ENCODE data around the gene DDX31. TPM values are rescaled to one million over a fixed set of nuclear protein-coding genes. Genes with fewer than 3 reads are reported as not detected.

DDX31 gene
- total RNA-seq, 2 donors from 2014 or later = 8.6 to 15.6 TPM

DNA sequence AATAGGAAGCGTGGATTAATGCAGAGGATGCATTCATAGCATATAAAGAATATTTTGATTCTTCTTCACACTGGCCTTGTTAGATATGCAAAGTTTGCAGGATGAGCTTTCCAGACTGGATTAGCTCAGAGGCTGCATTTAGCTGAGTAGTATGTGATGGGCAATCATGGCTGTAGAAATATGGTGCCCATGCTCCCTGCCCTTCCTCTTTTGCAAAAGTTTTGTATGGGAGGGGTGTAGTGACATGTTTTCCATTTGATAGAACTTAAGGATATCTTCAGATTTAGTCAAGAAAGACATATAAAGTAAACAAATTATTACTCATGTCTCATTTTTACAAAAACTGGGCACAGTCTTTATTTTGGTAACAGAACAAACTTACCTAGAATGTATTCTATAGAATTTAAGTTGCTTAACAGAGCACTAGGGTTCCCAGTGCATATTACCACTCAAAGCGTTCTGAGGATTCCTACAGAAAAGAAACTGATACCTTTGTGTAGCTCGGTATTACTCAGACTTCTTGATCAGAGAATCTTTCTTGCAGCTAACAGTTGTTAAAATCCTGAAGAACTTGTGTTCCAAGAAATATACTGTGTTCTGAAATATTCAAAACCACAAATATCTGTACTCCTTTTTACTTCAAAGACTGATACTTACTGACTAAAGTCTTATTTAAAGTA, 10.3 kb upstream of the DDX31 start:
- no peak for TF ChIP-seq CTCF (IDR thresholded peaks at IDR 0.05)
- TF ChIP-seq POLR2A (IDR thresholded peaks at IDR 0.05) = no peak
- H3K27me3 ChIP-seq = no peaks in the 10 kb centered on the region
- H3K4me1 ChIP-seq = no peaks in the 10 kb centered on the region
- H3K27ac ChIP-seq = no peak overlapping the region
- 60 to 83% methylated on average over 3 of the region's 3 CpGs for WGBS, 2 donors
- H3K36me3 ChIP-seq (replicated peaks in 1 of 2; ENCODE audit: insufficient read depth in 1 of 2, low read depth in 2 of 2) = peaks cover 0 to 22% of the 10 kb centered on the region in 2 donors
- ATAC-seq (no peak), DNase-seq (no peak)
- no peaks in the 10 kb centered on the region for H3K9me3 ChIP-seq
- no peak overlapping the region for H3K4me3 ChIP-seq
- intact Hi-C loops (cut with DNase I) = no loop called here

DNA sequence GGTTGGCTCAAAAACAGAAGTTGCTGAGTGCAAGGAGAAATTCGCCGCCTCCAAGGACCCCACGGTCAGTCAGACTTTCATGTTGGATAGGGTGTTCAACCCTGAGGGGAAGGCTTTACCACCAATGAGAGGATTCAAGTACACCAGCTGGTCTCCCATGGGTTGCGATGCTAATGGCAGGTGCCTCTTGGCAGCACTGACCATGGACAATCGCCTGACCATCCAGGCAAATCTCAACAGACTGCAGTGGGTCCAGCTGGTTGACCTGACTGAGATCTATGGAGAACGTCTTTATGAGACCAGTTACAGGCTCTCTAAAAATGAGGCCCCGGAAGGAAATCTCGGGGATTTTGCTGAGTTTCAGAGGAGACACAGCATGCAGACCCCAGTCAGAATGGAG, 8.2 kb upstream of the DDX31 start:
- H3K4me3 ChIP-seq = no peak overlapping the region
- intact Hi-C loops (cut with DNase I) = no loop called here
- no peak overlapping the region for H3K27ac ChIP-seq
- TF ChIP-seq CTCF (IDR thresholded peaks at IDR 0.05) = no peak
- TF ChIP-seq POLR2A (IDR thresholded peaks at IDR 0.05) = no peak
- H3K27me3 ChIP-seq = no peaks in the 10 kb centered on the region
- WGBS, 2 donors = 90 to 96% methylated on average over 4 to 8 of the region's 8 CpGs
- peaks cover 7% of the 10 kb centered on the region for H3K4me1 ChIP-seq
- ATAC-seq (no peak), DNase-seq (no peak)
- peaks cover 0 to 14% of the 10 kb centered on the region in 2 donors for H3K36me3 ChIP-seq (replicated peaks in 1 of 2; ENCODE audit: insufficient read depth in 1 of 2, low read depth in 2 of 2)
- no peaks in the 10 kb centered on the region for H3K9me3 ChIP-seq

GRCh38 chr9:132674485-132674884, 4.7 kb upstream of the DDX31 start:
- H3K4me3 ChIP-seq = no peak overlapping the region
- TF ChIP-seq POLR2A (IDR thresholded peaks at IDR 0.05) (no peak), CTCF (IDR thresholded peaks at IDR 0.05) (no peak)
- no peaks in the 10 kb centered on the region for H3K27me3 ChIP-seq
- ATAC-seq (no peak), DNase-seq (no peak)
- intact Hi-C loops (cut with DNase I) = no loop called here
- H3K27ac ChIP-seq = no peak overlapping the region
- 86 to 96% methylated on average over 4 of the region's 4 CpGs for WGBS, 2 donors
- H3K9me3 ChIP-seq = no peaks in the 10 kb centered on the region
- H3K4me1 ChIP-seq = peaks cover 23% of the 10 kb centered on the region
- peaks cover 0 to 14% of the 10 kb centered on the region in 2 donors for H3K36me3 ChIP-seq (replicated peaks in 1 of 2; ENCODE audit: insufficient read depth in 1 of 2, low read depth in 2 of 2)

DNA sequence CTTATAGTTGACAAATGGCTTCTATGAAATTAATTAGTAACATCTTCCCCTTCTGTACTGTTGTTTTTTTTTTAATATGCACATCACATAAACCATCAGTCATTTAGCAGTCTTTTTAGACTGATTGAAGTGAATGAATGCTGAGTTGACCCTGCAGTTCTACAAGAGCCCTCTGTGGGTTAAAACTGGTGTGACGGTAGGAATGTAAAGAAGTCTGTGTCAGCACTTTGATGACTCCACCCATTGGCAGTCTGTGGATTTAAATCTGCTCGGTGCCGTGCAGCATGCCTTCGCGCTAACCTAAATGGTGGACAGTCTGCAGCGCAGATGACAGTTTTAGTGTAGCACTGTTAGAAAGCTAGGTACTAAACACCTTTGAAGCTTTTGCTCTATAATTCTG, 3.6 kb upstream of the DDX31 start:
- no peaks in the 10 kb centered on the region for H3K9me3 ChIP-seq
- H3K4me3 ChIP-seq = no peak overlapping the region
- 38 to 47% methylated on average over 6 of the region's 6 CpGs for WGBS, 2 donors
- no peak for DNase-seq
- ATAC-seq = no peak
- no peak overlapping the region for H3K27ac ChIP-seq
- no peaks in the 10 kb centered on the region for H3K27me3 ChIP-seq
- H3K4me1 ChIP-seq = peaks cover 30% of the 10 kb centered on the region
- H3K36me3 ChIP-seq (replicated peaks in 1 of 2; ENCODE audit: insufficient read depth in 1 of 2, low read depth in 2 of 2) = peaks cover 0 to 6% of the 10 kb centered on the region in 2 donors
- intact Hi-C loops (cut with DNase I) = no loop called here
- no peak for TF ChIP-seq CTCF (IDR thresholded peaks at IDR 0.05)

- peak in 1 of 7 experiments; percentile 14 for TF ChIP-seq CTCF (IDR thresholded peaks at IDR 0.05)
- no peak for TF ChIP-seq POLR2A (IDR thresholded peaks at IDR 0.05)
- H3K4me1 ChIP-seq = peaks cover 32% of the 10 kb centered on the region
- DNase-seq = no peak
- 14 to 33% methylated on average over 5 of the region's 5 CpGs for WGBS, 2 donors
- ATAC-seq = no peak
- H3K36me3 ChIP-seq (replicated peaks in 1 of 2; ENCODE audit: insufficient read depth in 1 of 2, low read depth in 2 of 2) = no peaks in the 10 kb centered on the region
- H3K27me3 ChIP-seq = no peaks in the 10 kb centered on the region
- H3K4me3 ChIP-seq = no peak overlapping the region
- intact Hi-C loops (cut with DNase I) = no loop called here
- no peak overlapping the region for H3K27ac ChIP-seq
- no peaks in the 10 kb centered on the region for H3K9me3 ChIP-seq
Observed at GRCh38 chr9:132672413-132672690, 2.6 kb upstream of the DDX31 start.

All from body of pancreas (tissue), 4 donors.